Endothelial cell (in vitro differentiated cells): ENCODE data around the gene FXYD4. TPM values are rescaled to one million over a fixed set of nuclear protein-coding genes. Genes with fewer than 3 reads are reported as not detected.

Experiments
- DNase-seq: peaks from one replicate; pipeline ENCODE4 v3.0.0; 2021; ENCODE audit warnings: low spot score
- H3K27ac Mint-ChIP-seq: one replicate; pipeline ENCODE4 v1.8.0; 2021; ENCODE audit warnings: mixed read lengths, inconsistent platforms; ENCODE audit not compliant: unreplicated experiment
- H3K27me3 Mint-ChIP-seq: one replicate; pipeline ENCODE4 v1.8.0; 2021; ENCODE audit warnings: mild to moderate bottlenecking, moderate library complexity, mixed read lengths, inconsistent platforms; ENCODE audit not compliant: unreplicated experiment
- H3K36me3 Mint-ChIP-seq: one replicate; pipeline ENCODE4 v1.8.0; 2021; ENCODE audit warnings: mild to moderate bottlenecking, low read depth, mixed read lengths, inconsistent platforms; ENCODE audit not compliant: unreplicated experiment
- H3K4me1 Mint-ChIP-seq: one replicate; pipeline ENCODE4 v1.8.0; 2021; ENCODE audit warnings: mild to moderate bottlenecking, mixed read lengths, inconsistent platforms; ENCODE audit not compliant: unreplicated experiment
- H3K4me3 Mint-ChIP-seq: one replicate; pipeline ENCODE4 v1.8.0; 2021; ENCODE audit warnings: mild to moderate bottlenecking, mixed read lengths, inconsistent platforms; ENCODE audit not compliant: unreplicated experiment
- H3K9me3 Mint-ChIP-seq: one replicate; pipeline ENCODE4 v1.8.0; 2021; ENCODE audit warnings: mixed read lengths, inconsistent platforms; ENCODE audit not compliant: unreplicated experiment
- long read RNA-seq: library from polyadenylated mRNA; unstranded; transcript quantifications from one replicate; pipeline ENCODE4 v2.0.0, GENCODE V29; 2020; ENCODE audit not compliant: unreplicated experiment
- total RNA-seq: library from RNA; stranded (reverse); fragmentation: NEBNext Ultra II Directional; extraction: Animal tissue kit (Norgen Biotek cat#: 25700); gene quantifications from one replicate; pipeline ENCODE4 v1.2.1, GENCODE V29; 2021; ENCODE audit not compliant: unreplicated experiment
- TF ChIP-seq, protein P1 (sequence below): fragments of 200-600 bp; sonication (generic); IDR thresholded peaks from one replicate; pipeline ENCODE4 v1.5.0; 2021; ENCODE audit warnings: antibody characterized with exemption; ENCODE audit not compliant: unreplicated experiment

The FXYD4 gene, protein sequence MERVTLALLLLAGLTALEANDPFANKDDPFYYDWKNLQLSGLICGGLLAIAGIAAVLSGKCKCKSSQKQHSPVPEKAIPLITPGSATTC
- not detected for total RNA-seq
- long read RNA-seq: 0 reads

DNA sequence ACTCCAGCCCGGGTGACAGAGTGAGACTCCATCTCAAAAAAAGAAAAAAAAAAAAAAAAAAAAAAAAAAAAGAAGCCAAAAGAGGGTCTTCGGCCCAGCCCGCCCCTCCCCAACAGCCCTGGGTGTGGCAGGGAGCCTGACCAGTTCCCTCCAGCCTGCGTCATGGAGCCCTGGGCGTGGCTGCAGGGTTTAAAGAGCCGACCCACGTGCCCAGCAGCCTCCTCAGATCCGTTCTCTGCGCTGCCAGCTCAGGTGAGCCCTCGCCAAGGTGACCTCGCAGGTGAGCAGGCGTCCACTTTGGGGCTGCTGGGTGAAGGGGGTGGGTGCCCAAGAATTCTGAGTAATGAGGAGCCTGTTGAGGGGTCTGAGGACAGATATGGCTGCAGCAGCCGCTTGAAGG lies at the start of gene FXYD4:
Gene FXYD4 (plus strand): TSS at position 219 of the 400 bp plus-strand sequence. CDS start 2,111 bp downstream, outside the sequence.
- peaks cover 2% of the 10 kb centered on the region for H3K4me1 Mint-ChIP-seq
- H3K27ac Mint-ChIP-seq: no peak within 1 kb of the TSS
- peaks cover 4% of the 10 kb centered on the region for H3K27me3 Mint-ChIP-seq
- H3K36me3 Mint-ChIP-seq: no peaks in the 10 kb centered on the region
- no peak for DNase-seq
- no peak within 1 kb of the TSS for H3K4me3 Mint-ChIP-seq
- TF ChIP-seq, protein P1, sequence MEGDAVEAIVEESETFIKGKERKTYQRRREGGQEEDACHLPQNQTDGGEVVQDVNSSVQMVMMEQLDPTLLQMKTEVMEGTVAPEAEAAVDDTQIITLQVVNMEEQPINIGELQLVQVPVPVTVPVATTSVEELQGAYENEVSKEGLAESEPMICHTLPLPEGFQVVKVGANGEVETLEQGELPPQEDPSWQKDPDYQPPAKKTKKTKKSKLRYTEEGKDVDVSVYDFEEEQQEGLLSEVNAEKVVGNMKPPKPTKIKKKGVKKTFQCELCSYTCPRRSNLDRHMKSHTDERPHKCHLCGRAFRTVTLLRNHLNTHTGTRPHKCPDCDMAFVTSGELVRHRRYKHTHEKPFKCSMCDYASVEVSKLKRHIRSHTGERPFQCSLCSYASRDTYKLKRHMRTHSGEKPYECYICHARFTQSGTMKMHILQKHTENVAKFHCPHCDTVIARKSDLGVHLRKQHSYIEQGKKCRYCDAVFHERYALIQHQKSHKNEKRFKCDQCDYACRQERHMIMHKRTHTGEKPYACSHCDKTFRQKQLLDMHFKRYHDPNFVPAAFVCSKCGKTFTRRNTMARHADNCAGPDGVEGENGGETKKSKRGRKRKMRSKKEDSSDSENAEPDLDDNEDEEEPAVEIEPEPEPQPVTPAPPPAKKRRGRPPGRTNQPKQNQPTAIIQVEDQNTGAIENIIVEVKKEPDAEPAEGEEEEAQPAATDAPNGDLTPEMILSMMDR: no peak
- H3K9me3 Mint-ChIP-seq: no peaks in the 10 kb centered on the region

DNA sequence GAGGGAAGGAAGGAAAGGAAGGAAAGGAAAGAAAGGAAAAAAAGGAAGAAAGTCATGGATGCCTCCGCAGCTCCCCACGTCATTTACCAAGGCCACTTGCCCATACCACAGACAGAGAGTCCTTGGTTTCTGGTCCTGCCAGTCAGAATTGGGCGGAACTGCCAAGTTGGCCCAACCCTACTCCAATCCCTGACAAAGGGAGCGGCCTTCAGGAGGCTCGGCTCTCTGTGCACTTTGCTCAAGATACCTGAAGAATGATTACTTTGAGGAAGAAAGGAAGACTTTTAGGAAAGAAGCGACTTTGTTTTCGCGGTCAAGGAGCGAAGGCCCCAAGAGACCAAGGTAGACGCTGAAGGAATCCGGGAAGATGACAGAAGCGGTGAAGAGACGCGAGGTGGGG lies 49.1 kb upstream of the FXYD4 start:
- peak overlapping the region; percentile 58 for H3K27ac Mint-ChIP-seq

DNA sequence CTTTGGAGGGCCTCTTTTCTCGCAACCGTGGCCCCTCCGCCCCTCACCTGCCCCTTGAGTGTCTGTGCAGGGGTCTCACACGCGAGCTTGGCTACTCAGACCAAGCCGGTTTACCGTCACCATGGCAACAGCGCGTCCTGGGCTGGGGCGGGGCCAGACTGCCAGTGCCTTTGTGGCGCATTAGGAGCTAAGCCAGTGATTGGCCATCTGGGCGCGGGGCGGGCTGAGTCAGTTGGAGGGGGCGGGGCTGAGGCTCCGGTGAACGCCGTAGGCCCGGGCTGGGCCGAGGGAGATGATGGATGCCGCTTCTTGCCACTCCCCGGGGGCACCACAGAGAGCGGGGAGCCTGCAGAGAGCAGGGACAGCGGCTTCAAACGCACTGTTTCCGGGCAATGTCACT lies 48.7 kb upstream of the FXYD4 start:
- Mint-ChIP-seq H3K36me3 (no peaks in the 10 kb centered on the region), H3K27ac (peak overlapping the region; percentile 58), H3K9me3 (no peaks in the 10 kb centered on the region), H3K4me3 (peak overlapping the region; percentile 81), H3K27me3 (peaks cover 3% of the 10 kb centered on the region), H3K4me1 (peaks cover 8% of the 10 kb centered on the region)
- TF ChIP-seq, protein P1: no peak
- DNase-seq: peak; percentile 96

More for the DNA sequence above, 49.1 kb upstream of the FXYD4 start:
- H3K9me3 Mint-ChIP-seq: no peaks in the 10 kb centered on the region
- H3K4me1 Mint-ChIP-seq: peaks cover 4% of the 10 kb centered on the region
- DNase-seq: no peak
- H3K4me3 Mint-ChIP-seq: peak overlapping the region; percentile 81
- TF ChIP-seq, protein P1: no peak
- no peaks in the 10 kb centered on the region for H3K36me3 Mint-ChIP-seq
- peaks cover 4% of the 10 kb centered on the region for H3K27me3 Mint-ChIP-seq

DNA sequence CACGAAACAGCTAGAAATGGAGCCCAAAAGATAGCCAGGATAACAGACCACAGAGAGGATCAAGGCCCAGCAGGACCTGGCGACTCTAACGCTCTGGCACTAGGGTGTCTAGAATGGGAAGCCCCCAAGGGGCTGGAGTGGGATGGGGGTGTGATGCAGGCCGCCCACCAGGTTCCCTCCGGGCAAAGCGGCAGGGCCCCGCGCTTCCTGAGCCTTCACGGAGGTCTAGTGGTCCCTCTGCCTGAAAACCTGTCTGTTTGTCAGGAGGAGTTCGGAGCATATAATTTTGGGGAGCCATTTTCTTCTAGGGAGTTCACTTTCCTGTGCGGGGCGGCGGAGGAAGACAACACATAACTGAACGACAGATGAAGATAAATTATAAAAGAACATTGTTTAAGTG lies 48.2 kb upstream of the FXYD4 start:
- H3K27me3 Mint-ChIP-seq: peaks cover 3% of the 10 kb centered on the region
- peak overlapping the region; percentile 67 for H3K4me3 Mint-ChIP-seq
- H3K4me1 Mint-ChIP-seq: peaks cover 8% of the 10 kb centered on the region
- H3K36me3 Mint-ChIP-seq: no peaks in the 10 kb centered on the region
- H3K9me3 Mint-ChIP-seq: no peaks in the 10 kb centered on the region
- no peak for DNase-seq
- H3K27ac Mint-ChIP-seq: peak overlapping the region; percentile 45
- TF ChIP-seq, protein P1: no peak

DNA sequence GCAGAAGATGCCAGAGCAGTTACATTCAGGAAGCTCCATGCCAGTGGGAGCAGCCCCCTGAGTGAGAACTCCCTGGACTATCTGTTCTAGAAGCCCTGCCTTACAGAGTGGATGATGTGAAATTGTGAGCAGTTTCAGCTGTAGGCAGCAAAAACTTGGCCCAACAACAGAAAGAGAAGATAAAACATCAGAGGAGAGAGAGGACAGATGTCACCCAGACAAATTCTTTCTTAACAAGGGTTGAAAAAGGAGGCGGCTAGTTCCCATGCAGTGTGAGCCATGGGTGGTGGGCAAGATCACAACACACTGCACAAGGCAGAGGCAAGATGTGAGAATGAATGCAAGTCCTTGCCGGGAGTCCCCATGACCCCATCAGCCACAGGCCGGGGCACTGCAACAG lies 46.6 kb upstream of the FXYD4 start:
- H3K4me1 Mint-ChIP-seq: peaks cover 8% of the 10 kb centered on the region

More for the DNA sequence above, 46.6 kb upstream of the FXYD4 start:
- TF ChIP-seq, protein P1: no peak
- Mint-ChIP-seq H3K27ac (no peak overlapping the region), H3K27me3 (peaks cover 3% of the 10 kb centered on the region), H3K4me3 (no peak overlapping the region), H3K36me3 (no peaks in the 10 kb centered on the region), H3K9me3 (no peaks in the 10 kb centered on the region)
- no peak for DNase-seq
